GM10248 (cell line): ENCODE measurements around the gene SLC5A6.

Experiments used
- CTCF ChIA-PET: fragments of 300-600 bp; sonication (Branson Sonifier 250); formaldehyde crosslinking; extraction: SDS; loops from one replicate; lab custom pipeline; 2021; ENCODE audit warnings: antibody characterized with exemption; lab: Yijun Ruan, JAX
- POLR2A ChIA-PET: fragments of 350-650 bp; sonication (Branson Sonifier 250); formaldehyde crosslinking; extraction: SDS; loops from one replicate; lab custom pipeline; 2020; ENCODE audit warnings: antibody characterized with exemption; lab: Yijun Ruan, JAX
- DNase-seq: peaks from one replicate; pipeline ENCODE4 v3.0.0; 2012; ENCODE audit errors: extremely low spot score
- CTCF ChIP-seq: IDR thresholded peaks from 2 replicates; pipeline ENCODE4 v1.5.1; 2012; ENCODE audit warnings: mild to moderate bottlenecking, low read depth; ENCODE audit errors: extremely low read depth, missing control alignments, control extremely low read depth

SLC5A6 gene

GRCh38 chr2:27162151-27163121, 49.6 kb downstream of the SLC5A6 start:
- TF ChIP-seq CTCF: no peak
- POLR2A ChIA-PET: no interaction called here
- DNase-seq: no peak
- CTCF ChIA-PET: interaction anchor here (0.6 to 1.5 kb wide), 2 partner anchors 13 kb away, joined by 3 read pairs; no protein-coding TSS in a partner anchor

GRCh38 chr2:27160191-27160590, 51.9 kb downstream of the SLC5A6 start:
- ChIA-PET CTCF (interaction anchor here (2.1 to 5.2 kb wide), 2 partner anchors 10 to 119 kb away, joined by 5 to 30 read pairs; no protein-coding TSS in a partner anchor), POLR2A (interaction anchor here (0.6 kb wide), 2 partner anchors 34 to 114 kb away, joined by 3 to 8 read pairs; no protein-coding TSS in a partner anchor)
- no peak for TF ChIP-seq CTCF
- DNase-seq: no peak

- POLR2A ChIA-PET: no interaction called here
- no peak for DNase-seq
- no peak for TF ChIP-seq CTCF
- CTCF ChIA-PET: interaction anchor here (1.0 to 5.2 kb wide), 5 partner anchors 11 to 122 kb away, joined by 3 to 30 read pairs (median 5); no protein-coding TSS in a partner anchor
Measured at GRCh38 chr2:27159271-27159670, 52.8 kb downstream of the SLC5A6 start.

- POLR2A ChIA-PET: interaction anchor here (0.6 kb wide), 1 partner anchor 16 kb away, joined by 3 read pairs; no protein-coding TSS in a partner anchor
- CTCF ChIA-PET: interaction anchor here (1.0 to 5.2 kb wide), 8 partner anchors 12 to 123 kb away, joined by 3 to 30 read pairs (median 4); partner anchors contain the start of gene PRR30
- DNase-seq: no peak
- TF ChIP-seq CTCF: no peak
Measured at GRCh38 chr2:27158468-27158867, 53.6 kb downstream of the SLC5A6 start.

- POLR2A ChIA-PET: no interaction called here
- DNase-seq: no peak
- CTCF ChIA-PET: interaction anchor here (0.8 to 7.1 kb wide), 2 partner anchors 15 to 182 kb away, joined by 3 to 30 read pairs; no protein-coding TSS in a partner anchor
- no peak for TF ChIP-seq CTCF
Measured at GRCh38 chr2:27155069-27155520, 57.0 kb downstream of the SLC5A6 start.

- DNase-seq: no peak
- no peak for TF ChIP-seq CTCF
- CTCF ChIA-PET: interaction anchor here (0.7 to 7.1 kb wide), 4 partner anchors 13 to 182 kb away, joined by 3 to 30 read pairs (median 3); no protein-coding TSS in a partner anchor
- POLR2A ChIA-PET: no interaction called here
Measured at GRCh38 chr2:27154488-27154887, 57.6 kb downstream of the SLC5A6 start.
